Fibroblast of pulmonary artery (primary cell): ENCODE data around the gene NDUFB8.

ENCODE experiments used
- DNase-seq: peaks from one replicate; pipeline ENCODE4 v3.0.0-alpha.2; 2010; ENCODE audit warnings: low read depth
- H3K4me3 ChIP-seq: replicated peaks from 2 replicates; pipeline ENCODE4 v1.5.1; 2011; ENCODE audit warnings: low read depth, mild to moderate bottlenecking, control low read depth, low read length, moderate library complexity
- CTCF ChIP-seq: IDR thresholded peaks from 2 replicates; pipeline ENCODE4 v1.5.1; 2011; ENCODE audit warnings: mild to moderate bottlenecking, control low read depth, low read length, inconsistent platforms; ENCODE audit errors: missing control alignments

Gene NDUFB8

GRCh38 chr10:100551196-100551595 is 21.5 kb upstream of the NDUFB8 start:
- H3K4me3 ChIP-seq: no peak overlapping the region
- TF ChIP-seq CTCF: no peak
- DNase-seq: no peak

GRCh38 chr10:100544950-100545349 is 15.3 kb upstream of the NDUFB8 start:
- no peak for DNase-seq
- no peak overlapping the region for H3K4me3 ChIP-seq
- no peak for TF ChIP-seq CTCF

GRCh38 chr10:100537475-100537874 is 7.8 kb upstream of the NDUFB8 start:
- no peak for TF ChIP-seq CTCF
- no peak overlapping the region for H3K4me3 ChIP-seq
- DNase-seq: no peak

- DNase-seq: peak; percentile 98
- peak; percentile 97 for TF ChIP-seq CTCF
- H3K4me3 ChIP-seq: peak within 1 kb of the TSS; percentile 73
Measured at GRCh38 chr10:100535715-100536353, 6.2 kb upstream of the NDUFB8 start, which contains the start of gene HIF1AN. TSS of gene HIF1AN (plus strand) at chr10:100535943. CDS start at chr10:100535959, 16 bp downstream.

GRCh38 chr10:100535338-100535714 is 5.7 kb upstream of the NDUFB8 start:
- H3K4me3 ChIP-seq: peak overlapping the region; percentile 73
- TF ChIP-seq CTCF: no peak
- no peak for DNase-seq

- TF ChIP-seq CTCF: no peak
- no peak overlapping the region for H3K4me3 ChIP-seq
- no peak for DNase-seq
Measured at GRCh38 chr10:100534726-100535125, 5.1 kb upstream of the NDUFB8 start.

- no peak for TF ChIP-seq CTCF
- no peak for DNase-seq
- H3K4me3 ChIP-seq: no peak overlapping the region
Measured at GRCh38 chr10:100531761-100532160, 2.1 kb upstream of the NDUFB8 start.
